Left colon (tissue), 2 donors: Measurements from ENCODE around the gene GUF1. TPM values are rescaled to one million over a fixed set of nuclear protein-coding genes. Genes with fewer than 3 reads are reported as not detected.
A peak's percentile ranks its signal among the peaks of the same experiment; 100 is the strongest.
"Not testable (repeated sequence)": the region's sequence is repeated elsewhere in the genome, so short reads cannot be mapped to it uniquely, and the experiment has no call there.

ENCODE experiments used
- ATAC-seq: fragments of 200-7000 bp; cut with Tn5 transposase; one replicate; pipeline ENCODE4 v1.9.1; 2020; ENCODE audit warnings: mild to moderate bottlenecking, moderate library complexity
- DNase-seq, 2 donors: peaks; one replicate each; pipeline ENCODE4 v3.0.0-alpha.2; 2020
- intact Hi-C, 2 donors: fragments of 100-400 bp; cut with DNase I in 1 of 2; cut with micrococcal nuclease in 1 of 2; formaldehyde crosslinking; loops; one replicate each; pipeline versions ENCODE4 v1.11.2 to v1.14.0; 2022; cut with DNase I, micrococcal nuclease
- total RNA-seq, 2 donors: library from RNA; stranded (reverse); fragmentation: NEBNext Ultra II Directional; extraction: Animal tissue kit (Norgen Biotek cat#: 25700); gene quantifications; one replicate each; pipeline ENCODE4 v1.2.1, GENCODE V29; 2021
- donor health status: DM: no; HTN: no; CAD: no.
- donor health status: DM: yes; HTN: yes; CAD: no.

The GUF1 gene
- total RNA-seq, 2 donors from 2014 or later: 20.5 to 21.0 TPM

GRCh38 chr4:44679060-44679459 lies 840 bp downstream of the GUF1 start:
- ATAC-seq: no peak
- intact Hi-C loops: no loop called here
- no peak for DNase-seq

- intact Hi-C loops: no loop called here
- ATAC-seq (no peak), DNase-seq (no peak)
Observed at GRCh38 chr4:44684648-44685047, 6.4 kb downstream of the GUF1 start.

- no peak for DNase-seq
- no peak for ATAC-seq
- intact Hi-C loops: no loop called here
Observed at GRCh38 chr4:44700427-44700826, 22.2 kb downstream of the GUF1 start.

- no peak for DNase-seq
- intact Hi-C loops: no loop called here
- no peak for ATAC-seq
Observed at GRCh38 chr4:44701037-44701436, 22.8 kb downstream of the GUF1 start.

GRCh38 chr4:44704673-44705072 lies 26.5 kb downstream of the GUF1 start:
- DNase-seq (no peak), ATAC-seq (no peak)
- intact Hi-C loops: no loop called here

GRCh38 chr4:44713125-44713524 lies 34.9 kb downstream of the GUF1 start:
- ATAC-seq (no peak), DNase-seq (no peak)
- intact Hi-C loops: no loop called here

- intact Hi-C loops: no loop called here
- DNase-seq (no peak), ATAC-seq (no peak)
Observed at GRCh38 chr4:44716597-44716996, 38.4 kb downstream of the GUF1 start.

GRCh38 chr4:44720371-44720770 lies 42.2 kb downstream of the GUF1 start:
- ATAC-seq (no peak), DNase-seq (no peak)
- intact Hi-C loops: no loop called here

GRCh38 chr4:44722001-44722400 lies 43.8 kb downstream of the GUF1 start:
- no peak for ATAC-seq
- intact Hi-C loops: no loop called here
- no peak for DNase-seq

- intact Hi-C loops: no loop called here
- no peak for ATAC-seq
- no peak for DNase-seq
Observed at GRCh38 chr4:44725166-44725565, 46.9 kb downstream of the GUF1 start.

- DNase-seq (no peak), ATAC-seq (peak; percentile 13)
- intact Hi-C loops: no loop called here
Observed at GRCh38 chr4:44725726-44726037, 47.5 kb downstream of the GUF1 start.

GRCh38 chr4:44726038-44726871 lies 48.0 kb downstream of the GUF1 start, which contains the start of gene GNPDA2:
TSS of gene GNPDA2 (minus strand) at chr4:44726556. CDS start at chr4:44722207, 4,349 bp downstream.
- intact Hi-C loops: no loop called here
- DNase-seq (peak; percentile 90), ATAC-seq (peak; percentile 98)

GRCh38 chr4:44727471-44727870 lies 49.3 kb downstream of the GUF1 start:
- DNase-seq: no peak
- intact Hi-C loops: no loop called here

GRCh38 chr4:44728694-44729093 lies 50.5 kb downstream of the GUF1 start:
- DNase-seq, intact Hi-C loops, ATAC-seq: not testable (repeated sequence)

More at GRCh38 chr4:44727471-44727870, 49.3 kb downstream of the GUF1 start:
- ATAC-seq: peak; percentile 25

- intact Hi-C loops: no loop called here
- no peak for DNase-seq
- ATAC-seq: no peak
Observed at GRCh38 chr4:44736900-44737299, 58.7 kb downstream of the GUF1 start.

- no peak for DNase-seq
- ATAC-seq: no peak
- intact Hi-C loops: no loop called here
Observed at GRCh38 chr4:44738615-44739014, 60.4 kb downstream of the GUF1 start.

- intact Hi-C loops: no loop called here
- ATAC-seq: no peak
- DNase-seq: no peak
Observed at GRCh38 chr4:44740201-44740600, 62.0 kb downstream of the GUF1 start.
